HG03520 (cell line): ENCODE measurements around the gene USP24.

Experiments
- ATAC-seq: cut with Tn5 transposase; IDR thresholded peaks from one replicate; pipeline ENCODE4 v1.9.1; 2021; ENCODE audit warnings: mild to moderate bottlenecking, moderate library complexity; ENCODE audit not compliant: unreplicated experiment

The USP24 gene

GRCh38 chr1:55215194-55216021, at the start of gene USP24:
TSS of gene USP24 (minus strand) at chr1:55215364. CDS start at chr1:55215113, 251 bp downstream.
- peak; percentile 69 for ATAC-seq

DNA sequence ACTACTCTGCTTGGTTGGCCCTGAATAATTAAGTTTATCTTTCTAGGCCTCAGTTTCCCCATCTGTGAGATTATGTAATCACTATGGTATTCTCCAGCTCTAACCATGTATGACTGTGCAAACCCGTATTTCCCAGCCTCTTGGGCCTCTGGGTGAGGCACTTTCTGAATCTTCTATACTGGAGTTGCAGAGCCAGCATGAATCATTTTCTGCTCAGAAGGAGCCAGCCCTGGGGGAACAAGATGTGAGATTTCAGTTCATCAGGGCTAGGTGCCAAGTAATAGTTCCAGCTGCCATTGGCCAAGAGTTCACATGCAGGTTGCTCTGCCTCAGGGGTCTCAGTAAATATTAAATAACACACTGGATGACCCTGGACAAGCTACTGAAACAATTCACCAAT, 47.7 kb upstream of the USP24 start:
- ATAC-seq = no peak

DNA sequence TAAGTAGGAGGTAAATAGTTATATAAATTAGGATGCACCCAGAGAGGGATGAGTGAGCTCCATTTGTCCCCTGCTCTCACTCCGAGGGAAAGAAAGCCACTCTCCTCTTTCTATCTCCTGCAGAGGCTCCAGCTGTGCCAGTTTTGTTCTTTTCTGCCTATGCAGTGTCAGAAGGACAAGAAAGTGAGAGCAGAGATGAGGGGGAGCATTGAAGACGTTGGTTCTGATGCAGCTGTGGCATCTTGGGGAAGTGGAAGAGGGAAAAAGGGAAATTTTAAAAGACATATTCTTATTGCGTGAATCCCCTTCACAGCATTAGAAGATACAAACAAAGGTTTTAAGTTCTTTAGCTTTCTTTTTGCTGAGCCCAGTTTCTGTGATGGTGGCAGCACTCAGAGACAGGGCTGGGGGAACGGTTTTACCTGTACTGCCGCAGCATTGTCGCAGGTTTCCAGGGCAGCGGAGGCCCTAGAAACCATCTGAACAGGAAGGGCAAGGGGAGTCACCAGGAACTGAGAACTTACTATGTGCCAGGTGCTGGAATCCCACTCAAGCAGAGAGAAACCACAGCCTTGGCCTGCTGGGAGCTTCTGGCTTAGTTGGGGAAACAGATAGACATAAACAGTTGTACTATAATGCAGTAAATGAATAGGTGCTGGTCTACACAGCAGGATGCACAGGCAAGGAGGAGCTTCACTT, 44.9 kb upstream of the USP24 start:
- ATAC-seq = no peak

DNA sequence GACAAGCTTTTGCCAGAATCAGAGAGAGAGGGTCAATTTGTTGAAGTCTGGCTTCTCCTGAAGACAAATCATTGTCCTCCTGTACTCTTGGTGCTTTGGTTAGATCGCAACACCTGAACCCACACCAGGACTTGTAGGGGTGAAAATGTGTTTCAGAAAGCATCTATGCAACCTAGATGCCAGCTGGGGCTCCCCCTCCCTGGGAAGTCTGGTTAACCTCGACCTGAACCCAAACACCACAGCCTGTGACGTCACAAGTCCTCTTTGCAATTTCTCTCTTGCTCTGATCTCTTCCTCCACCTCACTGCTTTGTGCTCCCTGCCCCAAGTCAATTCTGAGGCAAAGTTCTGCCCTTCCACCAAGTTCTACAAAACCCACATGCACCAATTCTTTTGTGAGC, 42.8 kb upstream of the USP24 start:
- ATAC-seq = peak; percentile 66

DNA sequence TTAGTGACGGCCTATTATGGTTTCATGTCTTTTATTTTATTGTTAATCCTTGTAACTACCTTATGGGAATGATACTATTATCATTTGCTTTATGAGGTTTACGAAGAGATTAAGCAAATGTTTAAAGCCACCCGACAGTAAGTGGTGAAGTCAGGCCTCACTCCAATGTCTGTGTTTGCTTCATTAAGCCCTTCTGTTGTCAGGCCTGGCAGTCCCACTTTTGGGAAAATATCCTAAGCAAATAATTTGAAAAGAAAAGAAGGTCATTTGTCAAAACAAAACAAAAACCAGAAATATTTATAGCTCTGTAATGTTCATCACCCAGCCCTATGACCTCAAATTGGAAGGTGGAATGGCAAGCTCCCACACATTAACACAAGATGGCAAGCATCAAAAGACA, 40.7 kb upstream of the USP24 start:
- ATAC-seq = no peak

DNA sequence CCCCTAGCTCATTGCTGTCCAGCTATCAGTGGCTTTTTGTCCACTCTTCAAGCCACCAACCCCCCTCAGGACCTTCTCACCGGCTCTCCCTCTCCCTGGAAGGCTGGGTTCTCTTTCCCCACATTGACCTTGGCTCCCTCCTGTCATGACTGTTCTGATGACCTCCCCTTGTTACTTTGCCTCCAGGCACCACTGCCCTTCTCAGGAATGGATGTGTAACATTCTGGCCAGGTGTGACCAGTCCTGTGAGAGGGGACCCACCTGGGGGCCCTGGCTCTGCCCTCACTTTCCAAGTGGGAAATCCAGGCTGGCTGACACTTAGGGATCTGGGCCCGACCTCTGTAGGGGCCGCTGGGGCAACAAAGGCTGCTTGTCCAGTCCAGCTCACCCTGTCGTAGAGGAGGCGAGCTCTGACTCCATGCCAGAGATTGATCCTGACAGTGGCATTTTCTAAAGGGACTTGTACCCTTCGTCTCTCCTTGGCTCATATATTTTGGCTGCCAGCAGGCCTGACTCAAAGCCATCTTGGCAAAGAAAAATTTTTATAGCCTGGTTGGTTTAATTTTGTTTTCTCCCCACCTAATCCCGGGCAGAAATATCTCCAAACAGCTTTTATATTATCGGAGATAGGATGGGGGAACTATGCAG, 37.9 kb upstream of the USP24 start:
- no peak for ATAC-seq

- no peak for ATAC-seq
Observed at GRCh38 chr1:55250399-55251075, 35.4 kb upstream of the USP24 start.

DNA sequence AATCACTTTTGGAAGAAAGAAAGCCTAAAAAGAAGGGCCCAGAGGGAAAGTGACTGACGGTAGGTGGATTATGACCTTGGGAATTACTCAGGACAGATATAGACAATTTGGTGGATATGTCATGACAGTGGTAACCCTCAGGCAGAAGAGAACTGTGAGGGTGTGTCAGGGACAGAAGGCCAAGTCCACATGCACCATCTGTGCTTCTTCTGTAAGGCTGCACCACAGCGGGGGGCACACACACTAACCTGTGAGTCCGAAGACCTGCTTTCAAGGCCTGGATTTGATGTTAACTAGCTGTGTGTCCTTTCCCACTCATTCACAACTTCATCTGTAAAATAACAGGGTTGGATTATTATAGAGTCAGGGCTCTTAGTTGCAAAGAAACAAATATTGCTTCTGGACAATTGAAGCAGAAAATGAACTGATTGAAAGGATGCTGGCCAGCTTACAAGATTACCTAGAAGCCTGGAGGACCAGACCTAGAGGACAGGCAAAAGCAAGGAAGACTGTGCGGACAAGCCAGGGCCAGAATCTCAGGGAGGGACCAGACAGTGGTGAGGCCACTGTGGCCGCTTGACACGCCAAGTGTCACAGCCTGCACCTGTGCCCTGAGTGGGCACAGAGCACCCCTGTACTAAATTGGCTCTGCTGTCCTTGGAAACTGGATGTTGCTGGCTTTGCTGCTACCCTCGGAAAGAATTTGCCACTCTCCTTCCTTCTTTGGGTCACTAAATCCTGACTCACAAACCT, 34.7 kb upstream of the USP24 start:
- ATAC-seq = no peak

GRCh38 chr1:55246896-55247295, 31.7 kb upstream of the USP24 start:
- ATAC-seq = no peak

- ATAC-seq = no peak
Observed at GRCh38 chr1:55246331-55246730, 31.2 kb upstream of the USP24 start.

DNA sequence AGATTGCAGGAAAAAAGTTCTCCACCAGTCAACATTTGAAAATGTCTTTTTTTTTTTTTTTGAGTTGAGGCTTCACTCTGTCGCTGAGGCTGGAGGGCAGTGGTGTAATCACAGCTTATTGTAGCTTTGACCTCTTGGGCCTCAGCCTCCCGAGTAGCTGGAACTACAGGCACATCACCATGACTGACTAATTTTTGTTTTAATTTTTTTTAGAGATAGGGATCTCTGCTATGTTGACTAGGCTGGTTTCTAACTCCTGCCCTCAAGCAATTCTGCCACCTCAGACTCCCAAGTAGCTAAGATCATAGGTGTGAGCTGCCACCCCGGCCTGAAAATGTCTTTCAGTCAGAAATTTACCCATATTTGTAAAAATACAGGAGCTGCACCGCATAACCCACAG, 30.6 kb upstream of the USP24 start:
- no peak for ATAC-seq

DNA sequence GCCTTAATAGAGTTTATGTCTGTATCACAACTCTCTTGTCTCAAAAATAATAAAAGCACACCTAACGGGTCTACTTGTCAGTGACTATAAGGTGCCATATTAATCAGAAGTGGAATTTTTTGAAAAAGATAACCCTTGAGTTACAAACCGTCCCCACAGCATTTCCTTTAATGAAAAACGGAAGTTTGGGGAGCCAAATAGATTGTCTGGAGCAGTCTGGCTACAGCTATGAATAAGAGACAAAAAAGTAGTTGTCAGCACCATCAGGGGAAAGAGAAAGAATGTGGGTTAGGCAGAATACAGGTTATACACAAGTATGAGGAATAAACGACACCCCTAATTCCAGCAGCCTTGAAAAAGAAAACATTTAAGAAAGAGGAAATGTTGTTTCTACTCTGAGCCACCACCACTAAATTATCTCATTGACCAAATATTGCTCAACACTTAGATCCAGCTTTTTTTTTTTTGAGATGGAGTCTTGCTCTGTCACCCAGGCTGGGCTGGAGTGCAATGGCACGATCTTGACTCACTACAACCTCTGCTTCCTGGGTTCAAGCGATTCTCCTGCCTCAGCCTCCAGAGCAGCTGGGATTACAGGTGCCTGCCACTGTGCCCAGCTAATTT, 29.4 kb upstream of the USP24 start:
- no peak for ATAC-seq

DNA sequence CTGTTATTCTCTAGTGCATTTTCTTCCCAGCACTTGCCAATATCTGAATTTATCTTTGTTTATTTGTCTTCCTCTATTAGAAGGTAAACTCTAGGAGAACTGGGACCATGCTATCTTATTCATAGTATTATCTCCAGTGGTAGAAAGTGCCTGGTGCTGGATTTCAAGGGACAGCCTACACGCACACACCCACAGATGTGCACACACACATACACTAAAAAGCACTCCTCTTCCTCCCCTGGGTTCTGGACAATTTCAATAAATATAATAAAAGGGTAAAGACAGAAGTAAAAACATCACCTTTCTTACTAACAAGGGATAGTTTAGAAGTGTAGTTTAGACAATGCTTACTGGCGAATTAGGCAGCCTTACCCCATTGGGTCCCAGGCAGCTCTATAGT, 28.5 kb upstream of the USP24 start:
- ATAC-seq = no peak

DNA sequence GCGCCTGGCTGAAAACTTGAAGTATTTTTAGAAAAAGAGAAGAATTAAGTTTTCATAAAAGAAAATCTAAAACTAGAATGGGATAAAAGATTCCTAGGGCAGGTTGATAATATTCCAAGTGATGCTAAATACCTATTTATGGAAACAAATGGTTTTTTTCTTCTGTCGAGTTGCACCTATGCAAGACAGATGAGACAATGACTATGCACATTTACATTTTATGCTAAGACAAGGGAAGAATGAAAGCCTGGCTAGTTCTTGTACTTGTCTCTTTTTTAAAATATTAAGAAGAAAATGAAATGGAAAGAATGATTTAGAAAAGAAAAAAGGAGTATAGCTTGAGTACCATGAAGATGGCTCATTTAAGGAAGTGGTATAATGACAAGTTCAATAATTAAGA, 24.4 kb upstream of the USP24 start:
- no peak for ATAC-seq

DNA sequence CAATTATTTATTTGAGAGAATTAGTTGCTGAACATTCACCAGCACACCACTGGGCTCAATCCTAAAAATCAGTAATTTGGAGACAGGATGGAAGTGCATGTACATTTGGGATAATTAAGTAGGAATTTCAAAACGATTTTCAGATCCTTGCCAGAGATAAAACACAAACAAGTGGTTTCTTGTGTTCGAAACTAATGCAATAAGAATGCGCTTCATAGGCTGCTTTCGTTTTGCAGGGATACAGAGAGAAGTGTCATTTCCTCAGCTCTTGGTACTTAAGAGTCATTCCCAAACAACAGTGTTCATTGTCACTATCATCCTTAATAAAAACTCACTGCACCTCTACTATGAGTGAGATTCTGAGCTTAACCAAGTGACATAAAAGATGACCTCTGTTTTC, 20.6 kb upstream of the USP24 start:
- no peak for ATAC-seq

GRCh38 chr1:55234016-55234415, 18.9 kb upstream of the USP24 start:
- no peak for ATAC-seq

DNA sequence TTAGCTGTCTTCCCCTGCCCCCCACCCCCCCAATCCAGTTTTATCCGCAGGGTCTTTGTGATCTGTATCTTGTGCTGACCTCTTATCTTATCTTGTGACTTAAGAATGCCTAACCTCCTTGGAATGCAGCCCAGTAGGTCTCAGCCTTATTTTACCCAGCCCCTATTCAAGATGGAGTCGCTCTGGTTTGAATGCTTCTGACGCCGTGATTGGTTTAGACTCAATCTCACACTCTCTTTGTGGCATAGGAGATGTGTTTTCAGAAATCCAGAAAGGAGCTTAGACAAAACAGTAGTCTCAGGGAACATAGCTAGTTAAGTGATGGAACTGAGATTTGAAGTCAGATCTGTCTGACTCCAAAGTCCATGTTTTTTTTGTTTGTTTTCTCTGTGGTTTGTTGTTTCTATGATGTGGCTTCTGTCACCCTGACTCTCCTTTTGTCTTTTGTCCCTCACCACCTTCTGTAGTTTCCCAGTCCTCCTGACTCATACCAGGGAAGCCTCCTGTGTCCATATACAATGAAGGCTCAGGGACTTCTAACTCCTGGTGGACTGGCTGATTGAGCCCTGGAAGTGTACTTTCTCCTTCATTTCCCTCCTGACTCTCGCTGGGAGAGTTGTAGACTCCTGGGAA, 18.1 kb upstream of the USP24 start:
- no peak for ATAC-seq

DNA sequence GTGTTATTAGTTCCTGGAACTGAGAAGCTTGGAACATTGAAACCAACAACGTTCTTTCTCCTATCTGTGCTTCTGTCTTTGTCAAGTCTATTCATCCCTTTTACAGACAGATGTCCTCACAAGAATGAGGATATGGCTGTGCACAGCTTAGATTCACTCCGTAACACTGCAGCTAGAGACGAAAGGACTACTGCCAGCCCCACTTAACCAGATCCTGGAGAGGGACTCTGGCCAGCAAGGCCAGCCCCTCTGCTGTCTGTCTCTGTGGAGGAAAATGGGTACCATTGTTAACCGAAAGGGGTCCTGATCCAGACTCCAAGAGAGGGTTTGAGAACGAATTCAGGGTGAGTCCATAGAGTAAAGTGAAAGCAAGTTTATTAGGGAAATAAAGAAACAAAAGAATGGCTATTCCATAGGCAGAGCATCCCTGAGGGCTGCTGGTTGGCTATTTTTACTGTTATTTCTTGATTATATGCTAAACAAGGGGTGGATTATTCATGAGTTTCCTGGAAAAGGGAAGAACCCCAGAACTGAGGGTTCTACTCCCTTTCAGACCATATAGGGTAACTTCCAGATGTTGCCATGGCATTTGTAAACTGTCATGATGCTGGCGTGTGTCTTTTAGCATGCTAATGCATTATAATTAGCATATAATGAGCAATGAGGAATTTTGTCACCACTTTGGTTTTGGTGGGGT, 17.4 kb upstream of the USP24 start:
- no peak for ATAC-seq

DNA sequence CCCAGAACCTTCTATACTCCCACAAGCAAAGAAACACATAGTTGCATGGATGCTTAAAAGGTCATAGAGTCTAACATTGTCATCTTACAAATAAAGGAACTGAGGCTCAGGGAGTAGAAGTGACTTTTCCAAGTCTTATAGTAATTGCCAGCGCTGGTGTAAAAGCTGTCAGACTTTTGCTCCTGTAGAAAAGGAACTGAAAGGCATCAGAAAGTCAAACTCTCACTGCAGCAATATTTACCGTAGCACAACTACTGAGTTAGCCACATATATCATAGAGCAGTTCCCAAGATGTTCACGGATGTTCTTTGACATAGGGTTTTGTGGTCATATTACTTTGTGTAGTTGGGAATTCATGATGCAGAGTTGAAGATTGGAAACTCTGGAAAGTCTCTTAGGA, 16.6 kb upstream of the USP24 start:
- ATAC-seq = no peak
